AG20443 (cell line): ENCODE results near the gene MCOLN3.
"Not testable (repeated sequence)": the region's sequence is repeated elsewhere in the genome, so short reads cannot be mapped to it uniquely, and the experiment has no call there.

Source experiments
- DNase-seq: peaks from one replicate; pipeline ENCODE4 v3.0.0; 2012; ENCODE audit warnings: low spot score, mixed read lengths

Gene MCOLN3

GRCh38 chr1:85049735-85050166, 1.5 kb upstream of the MCOLN3 start:
- no peak for DNase-seq

- DNase-seq = peak; percentile 58
Observed at GRCh38 chr1:85047472-85048295, 616 bp downstream of the MCOLN3 start.

- no peak for DNase-seq
Observed at GRCh38 chr1:85047144-85047471, 1.2 kb downstream of the MCOLN3 start.

- DNase-seq = no peak
Observed at GRCh38 chr1:85042413-85042812, 5.9 kb downstream of the MCOLN3 start.

GRCh38 chr1:85041793-85042192, 6.5 kb downstream of the MCOLN3 start:
- DNase-seq = no peak

- DNase-seq = no peak
Observed at GRCh38 chr1:85033221-85033620, 15.1 kb downstream of the MCOLN3 start.

- DNase-seq = no peak
Observed at GRCh38 chr1:85030536-85030935, 17.8 kb downstream of the MCOLN3 start.

- DNase-seq = no peak
Observed at GRCh38 chr1:85028151-85028550, 20.1 kb downstream of the MCOLN3 start.

GRCh38 chr1:85027242-85027983, 20.9 kb downstream of the MCOLN3 start:
- DNase-seq = peak; percentile 29

- DNase-seq = no peak
Observed at GRCh38 chr1:85025940-85026339, 22.4 kb downstream of the MCOLN3 start.

- no peak for DNase-seq
Observed at GRCh38 chr1:85024736-85025135, 23.6 kb downstream of the MCOLN3 start.

GRCh38 chr1:85022700-85023099, 25.6 kb downstream of the MCOLN3 start:
- DNase-seq = no peak

- DNase-seq = peak; percentile 74
Observed at GRCh38 chr1:85019994-85020393, 28.3 kb downstream of the MCOLN3 start.

- DNase-seq = no peak
Observed at GRCh38 chr1:85015826-85016225, 32.5 kb downstream of the MCOLN3 start.

- not testable (repeated sequence) for DNase-seq
Observed at GRCh38 chr1:85005641-85006040, 42.7 kb downstream of the MCOLN3 start.

GRCh38 chr1:85001742-85002141, 46.6 kb downstream of the MCOLN3 start:
- DNase-seq = no peak

GRCh38 chr1:84998642-84999280, 49.5 kb downstream of the MCOLN3 start:
- no peak for DNase-seq

- peak; percentile 68 for DNase-seq
Observed at GRCh38 chr1:84997667-84998600, 50.4 kb downstream of the MCOLN3 start.

GRCh38 chr1:84996846-84997666, 51.2 kb downstream of the MCOLN3 start, which contains the start of gene MCOLN2:
Gene MCOLN2, minus strand, starts transcription at chr1:84997113. Its CDS starts 241 bp downstream, at chr1:84996872.
- peak; percentile 82 for DNase-seq

GRCh38 chr1:84995484-84996334, 52.6 kb downstream of the MCOLN3 start:
- DNase-seq = no peak
